Measurements from ENCODE around the gene WWOX.

WWOX gene

DNA sequence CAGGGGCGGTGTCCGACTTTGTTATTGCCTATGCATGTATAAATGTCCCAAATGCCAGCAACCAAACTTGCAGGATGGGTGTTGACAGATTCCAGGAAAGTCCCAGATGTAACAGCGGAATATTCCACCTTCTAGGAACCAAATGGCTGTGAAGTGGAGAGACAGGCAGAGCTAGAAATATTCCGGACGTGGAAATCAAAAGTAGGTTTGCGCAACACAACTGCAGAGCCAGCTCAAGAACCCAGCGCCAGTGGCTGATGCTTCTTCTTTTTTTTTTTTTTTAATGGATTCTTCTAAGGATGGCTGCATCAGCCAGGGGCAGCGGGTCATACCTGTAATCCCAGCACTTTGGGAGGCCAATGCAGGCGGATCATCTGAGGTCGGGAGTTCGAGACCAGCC lies 899.4 kb downstream of the WWOX start:
- DNase-seq: no peak
- TF ChIP-seq CTCF (IDR thresholded peaks at IDR 0.05): no peak
- intact Hi-C loops (cut with DNase I; ENCODE audit: low total_unique reads): no loop called here

GRCh38 chr16:79001156-79001967 lies 901.9 kb downstream of the WWOX start:
- H3K36me3 ChIP-seq: no peaks in the 10 kb centered on the region
- no peaks in the 10 kb centered on the region for H3K27me3 ChIP-seq
- intact Hi-C loops (cut with DNase I; ENCODE audit: low total_unique reads): no loop called here
- no peak overlapping the region for H3K27ac ChIP-seq
- no peaks in the 10 kb centered on the region for H3K4me1 ChIP-seq
- H3K9me3 ChIP-seq: no peaks in the 10 kb centered on the region
- H3K4me3 ChIP-seq: no peak overlapping the region
- TF ChIP-seq CTCF (IDR thresholded peaks at IDR 0.05): no peak
- no peak for DNase-seq

More for the DNA sequence above, 899.4 kb downstream of the WWOX start:
- H3K9me3 ChIP-seq: no peaks in the 10 kb centered on the region
- no peaks in the 10 kb centered on the region for H3K36me3 ChIP-seq
- no peak overlapping the region for H3K27ac ChIP-seq
- H3K27me3 ChIP-seq: no peaks in the 10 kb centered on the region
- H3K4me1 ChIP-seq: no peaks in the 10 kb centered on the region
- no peak overlapping the region for H3K4me3 ChIP-seq

GRCh38 chr16:79003026-79003609 lies 903.7 kb downstream of the WWOX start:
- no peak overlapping the region for H3K27ac ChIP-seq
- no peaks in the 10 kb centered on the region for H3K9me3 ChIP-seq
- DNase-seq: no peak
- no peaks in the 10 kb centered on the region for H3K27me3 ChIP-seq
- no peaks in the 10 kb centered on the region for H3K36me3 ChIP-seq
- intact Hi-C loops (cut with DNase I; ENCODE audit: low total_unique reads): no loop called here
- H3K4me3 ChIP-seq: no peak overlapping the region
- TF ChIP-seq CTCF (IDR thresholded peaks at IDR 0.05): no peak
- no peaks in the 10 kb centered on the region for H3K4me1 ChIP-seq

- H3K4me3 ChIP-seq: no peak overlapping the region
- DNase-seq: no peak
Observed at GRCh38 chr16:79004309-79004708, 904.9 kb downstream of the WWOX start.

GRCh38 chr16:79005096-79005495 lies 905.6 kb downstream of the WWOX start:
- intact Hi-C loops (cut with DNase I; ENCODE audit: low total_unique reads): no loop called here
- Histone ChIP-seq H3K4me1 (no peaks in the 10 kb centered on the region), H3K4me3 (no peak overlapping the region), H3K36me3 (no peaks in the 10 kb centered on the region), H3K27ac (no peak overlapping the region), H3K9me3 (no peaks in the 10 kb centered on the region), H3K27me3 (no peaks in the 10 kb centered on the region)
- TF ChIP-seq CTCF (IDR thresholded peaks at IDR 0.05): no peak
- DNase-seq: no peak

More at GRCh38 chr16:79004309-79004708, 904.9 kb downstream of the WWOX start:
- Histone ChIP-seq H3K9me3 (no peaks in the 10 kb centered on the region), H3K36me3 (no peaks in the 10 kb centered on the region), H3K27ac (no peak overlapping the region), H3K27me3 (no peaks in the 10 kb centered on the region), H3K4me1 (no peaks in the 10 kb centered on the region)
- TF ChIP-seq CTCF (IDR thresholded peaks at IDR 0.05): no peak
- intact Hi-C loops (cut with DNase I; ENCODE audit: low total_unique reads): no loop called here

Measured in tibial artery (tissue), 4 donors.